Ovary (tissue), 9 donors: ENCODE measurements around the gene AFAP1L2. TPM values are rescaled to one million over a fixed set of nuclear protein-coding genes. Genes with fewer than 3 reads are reported as not detected.
A peak's percentile ranks its signal among the peaks of the same experiment; 100 is the strongest.

Experiments
- DNase-seq, 5 donors: peaks; one replicate each; pipeline ENCODE4 v3.0.0-alpha.2; 2019 to 2020
- H3K27ac ChIP-seq, 2 donors: fragments of 200-600 bp; one replicate each; pipeline versions ENCODE4 v1.5.1 to v1.8.0; 2019 to 2022
- H3K27me3 ChIP-seq: fragments of 200-600 bp; one replicate; pipeline ENCODE4 v1.8.0; 2022
- H3K36me3 ChIP-seq: fragments of 200-600 bp; sonication (generic); one replicate; pipeline ENCODE4 v1.5.1; 2019
- H3K4me1 ChIP-seq: one replicate; pipeline ENCODE4 v1.8.1; 2013; ENCODE audit warnings: mild to moderate bottlenecking, moderate library complexity; ENCODE audit not compliant: insufficient read depth
- H3K4me3 ChIP-seq: fragments of 200-600 bp; sonication (generic); one replicate; pipeline ENCODE4 v1.5.1; 2017
- H3K9me3 ChIP-seq, 2 donors: fragments of 200-600 bp in 1 of 2; sonication (generic) in 1 of 2; one replicate each; pipeline versions ENCODE4 v1.5.1 to v1.8.1; 2013 to 2019; ENCODE audit warnings: mild to moderate bottlenecking in 1 of 2, moderate library complexity in 1 of 2
- CTCF ChIP-seq, 3 donors: fragments of 450-650 bp in 2 of 3; fragments of 200-600 bp in 1 of 3; IDR thresholded peaks; one replicate each; pipeline versions ENCODE4 v1.5.1 to v1.8.0; 2016 to 2022; ENCODE audit warnings: antibody characterized with exemption in 3 of 3, mild to moderate bottlenecking in 1 of 3
- EP300 ChIP-seq: sonication (generic); formaldehyde crosslinking; IDR thresholded peaks from one replicate; pipeline ENCODE4 v1.6.1; 2017; ENCODE audit warnings: antibody characterized with exemption
- POLR2A ChIP-seq: fragments of 450-650 bp; IDR thresholded peaks from one replicate; pipeline ENCODE4 v1.6.1; 2017; ENCODE audit warnings: antibody characterized with exemption, mild to moderate bottlenecking, moderate library complexity
- WGBS, 3 donors: extraction: QIAGEN DNeasy Blood & Tissue Kit in 1 of 3; methylation state at CpG; one replicate each; pipeline versions ENCODE4 v1.1.5 to v1.1.7; 2013 to 2017; 5-methylcytosine and 5-hydroxymethylcytosine counted together
- intact Hi-C, 4 donors: fragments of 100-400 bp; cut with DNase I; formaldehyde crosslinking; loops; one replicate each; pipeline versions ENCODE4 v1.11.0 to v1.15.1; 2022 to 2023
- polyA plus RNA-seq, 2 donors: library from polyadenylated mRNA; stranded (reverse); fragments of 200-250 nt in 1 of 2; fragments of 350-450 nt in 1 of 2; fragmentation: Illumina TruSeq in 1 of 2; extraction: RNeasy Lipid Tissue Mini Kit (QIAGEN cat#74804) in 1 of 2; gene quantifications; one replicate each; pipeline ENCODE4 v1.2.3, GENCODE V29; 2013 to 2014
- total RNA-seq, 7 donors: library from RNA; depleted of rRNA in 2 of 7; stranded (reverse); fragments of >200 nt in 2 of 7; fragmentation: NEBNext Ultra II Directional in 3 of 7; extraction: Animal tissue kit (Norgen Biotek cat#: 25700) in 3 of 7; gene quantifications; one replicate each; pipeline versions ENCODE4 v1.1.0 to v1.2.4, GENCODE V29; 2016 to 2023
- donor health status: DM: no; HTN: no; CAD: no; lungs with moderate emphysema.
- donor health status: DM: no; HTN: no; CAD: no.
- donor health status: Bipolar disorder and iron deficiency.
- donor health status: DM: yes; HTN: yes; CAD: no.
- donor health status: DM: no; HTN: no; CAD: no.
- donor health status: DM: yes; HTN: yes; CAD: no.

AFAP1L2 gene
- total and polyA plus RNA-seq, 9 donors = 9.8 to 53.7 (median 23.3) TPM

GRCh38 chr10:114310346-114310745 lies 94.0 kb downstream of the AFAP1L2 start:
- intact Hi-C loops = no loop called here
- DNase-seq = peak in 1 of 5 donors; percentile 25
- no peak overlapping the region for H3K27ac ChIP-seq
- H3K9me3 ChIP-seq = no peaks in the 10 kb centered on the region
- H3K4me1 ChIP-seq = no peaks in the 10 kb centered on the region
- WGBS, 3 donors = 84 to 89% (median 87%) methylated on average over 10 of the region's 10 CpGs
- no peak overlapping the region for H3K4me3 ChIP-seq
- H3K27me3 ChIP-seq = no peaks in the 10 kb centered on the region
- no peaks in the 10 kb centered on the region for H3K36me3 ChIP-seq
- no peak for TF ChIP-seq EP300
- no peak for TF ChIP-seq POLR2A
- no peak for TF ChIP-seq CTCF (IDR thresholded peaks at IDR 0.05)

- H3K27ac ChIP-seq = no peak overlapping the region
- intact Hi-C loops = loop anchor here in 2 of 4 donors (5.0 to 10.0 kb wide), 5 partner anchors 95 to 238 kb away; partner anchors contain the start of gene AFAP1L2 (in 1 of the 2)
- no peaks in the 10 kb centered on the region for H3K36me3 ChIP-seq
- H3K4me3 ChIP-seq = no peak overlapping the region
- WGBS, 3 donors = 66 to 76% (median 75%) methylated on average over 3 of the region's 3 CpGs
- H3K9me3 ChIP-seq = no peaks in the 10 kb centered on the region
- peaks cover 3% of the 10 kb centered on the region for H3K4me1 ChIP-seq
- H3K27me3 ChIP-seq = no peaks in the 10 kb centered on the region
- no peak for TF ChIP-seq POLR2A
- no peak for TF ChIP-seq EP300
- TF ChIP-seq CTCF (IDR thresholded peaks at IDR 0.05) = no peak
- peak in 1 of 5 donors; percentile 17 for DNase-seq
Measured at GRCh38 chr10:114309364-114309651, 95.0 kb downstream of the AFAP1L2 start.

GRCh38 chr10:114308531-114309363 lies 95.6 kb downstream of the AFAP1L2 start:
- TF ChIP-seq EP300 (no peak), CTCF (IDR thresholded peaks at IDR 0.05) (no peak), POLR2A (no peak)
- Histone ChIP-seq H3K4me3 (no peak overlapping the region), H3K9me3 (no peaks in the 10 kb centered on the region), H3K27ac (no peak overlapping the region), H3K4me1 (peaks cover 3% of the 10 kb centered on the region), H3K36me3 (no peaks in the 10 kb centered on the region), H3K27me3 (no peaks in the 10 kb centered on the region)
- no peak for DNase-seq
- intact Hi-C loops = loop anchor here in 2 of 4 donors (5.0 to 10.0 kb wide), 5 partner anchors 96 to 239 kb away; partner anchors contain the start of gene AFAP1L2 (in 1 of the 2)
- WGBS, 3 donors = 63 to 75% (median 64%) methylated on average over 9 of the region's 9 CpGs

- intact Hi-C loops = loop anchor here in 2 of 4 donors (5.0 to 10.0 kb wide), 5 partner anchors 97 to 240 kb away; partner anchors contain the start of gene AFAP1L2 (in 1 of the 2)
- no peak for DNase-seq
Measured at GRCh38 chr10:114307731-114308130, 96.6 kb downstream of the AFAP1L2 start.

More at GRCh38 chr10:114307731-114308130, 96.6 kb downstream of the AFAP1L2 start:
- TF ChIP-seq EP300 (no peak), CTCF (IDR thresholded peaks at IDR 0.05) (no peak), POLR2A (no peak)
- no peaks in the 10 kb centered on the region for H3K9me3 ChIP-seq
- H3K27ac ChIP-seq = no peak overlapping the region
- H3K4me1 ChIP-seq = peaks cover 3% of the 10 kb centered on the region
- H3K36me3 ChIP-seq = no peaks in the 10 kb centered on the region
- H3K27me3 ChIP-seq = no peaks in the 10 kb centered on the region
- H3K4me3 ChIP-seq = no peak overlapping the region
- WGBS, 3 donors = 85 to 89% (median 88%) methylated on average over 10 of the region's 10 CpGs
